IMR-90 (cell line): ENCODE data around the gene DISC1. TPM values are rescaled to one million over a fixed set of nuclear protein-coding genes. Genes with fewer than 3 reads are reported as not detected.
A peak's percentile ranks its signal among the peaks of the same experiment; 100 is the strongest.

Source experiments
- ATAC-seq: fragments of 200-7000 bp; cut with Tn5 transposase; 2 replicates; pipeline ENCODE4 v1.9.1; 2020; ENCODE audit warnings: low read depth, mild to moderate bottlenecking, moderate library complexity
- BruUV-seq: library from RNA; stranded (reverse); fragments of 400-500 nt; replicated peaks from 2 replicates; lab custom pipeline; 2021; lab: Mats Ljungman, UMichigan
- CTCF ChIA-PET: fragments of 300-600 bp; formaldehyde crosslinking; extraction: SDS; loops from one replicate; lab custom pipeline; 2021; ENCODE audit warnings: antibody characterized with exemption; lab: Yijun Ruan, JAX
- POLR2A ChIA-PET: fragments of 300-600 bp; sonication (Branson Sonifier 250); formaldehyde crosslinking; loops from one replicate; lab custom pipeline; 2022; ENCODE audit warnings: antibody characterized with exemption; ENCODE audit not compliant: unreplicated experiment; lab: Charles Lee
- DNase-seq: peaks from one replicate; pipeline ENCODE4 v3.0.0; 2013
- H2AFZ ChIP-seq: replicated peaks from 2 replicates; pipeline ENCODE3; 2013; ENCODE audit warnings: low read length, mild to moderate bottlenecking; ENCODE audit not compliant: poor library complexity
- H2AK5ac ChIP-seq: 2 replicates; pipeline ENCODE4 v1.6.1; 2013; ENCODE audit warnings: low read depth, low read length, inconsistent platforms
- H2AK9ac ChIP-seq: replicated peaks from 2 replicates; pipeline ENCODE3; 2013; ENCODE audit warnings: mild to moderate bottlenecking, low read depth, low read length, moderate library complexity; ENCODE audit not compliant: poor library complexity
- H2BK120ac ChIP-seq: 2 replicates; pipeline ENCODE4 v1.6.1; 2013; ENCODE audit warnings: low read depth, low read length, inconsistent platforms
- H2BK15ac ChIP-seq: 3 replicates; pipeline ENCODE4 v1.6.1; 2013; ENCODE audit warnings: low read depth, low read length, inconsistent platforms
- H2BK20ac ChIP-seq: 2 replicates; pipeline ENCODE4 v1.6.1; 2013; ENCODE audit warnings: low read depth, mild to moderate bottlenecking, inconsistent platforms, low read length, moderate library complexity
- H2BK5ac ChIP-seq: 2 replicates; pipeline ENCODE4 v1.6.1; 2013; ENCODE audit warnings: mild to moderate bottlenecking, low read depth, low read length, inconsistent platforms; ENCODE audit not compliant: poor library complexity, severe bottlenecking
- H3K14ac ChIP-seq: replicated peaks from 2 replicates; pipeline ENCODE4 v1.6.1; 2013; ENCODE audit warnings: low read depth, low read length, inconsistent platforms
- H3K18ac ChIP-seq: 2 replicates; pipeline ENCODE4 v1.6.1; 2013; ENCODE audit warnings: low read depth, low read length, control low read depth
- H3K23ac ChIP-seq: 2 replicates; pipeline ENCODE4 v1.6.1; 2013; ENCODE audit warnings: low read depth, low read length, inconsistent platforms
- H3K27ac ChIP-seq: 2 replicates; pipeline ENCODE4 v1.5.1; 2013; ENCODE audit warnings: mild to moderate bottlenecking, control low read depth, low read length; ENCODE audit not compliant: insufficient read depth
- H3K27me3 ChIP-seq: 2 replicates; pipeline ENCODE4 v1.6.1; 2013; ENCODE audit warnings: low read length; ENCODE audit not compliant: control insufficient read depth, insufficient read depth
- H3K36me3 ChIP-seq: 2 replicates; pipeline ENCODE4 v1.6.1; 2013; ENCODE audit warnings: low read length, mixed read lengths; ENCODE audit not compliant: control insufficient read depth, insufficient read depth
- H3K4ac ChIP-seq: 2 replicates; pipeline ENCODE4 v1.6.1; 2013; ENCODE audit warnings: low read depth, low read length, inconsistent platforms
- H3K4me1 ChIP-seq: 2 replicates; pipeline ENCODE4 v1.6.1; 2013; ENCODE audit warnings: low read length, mixed read lengths; ENCODE audit not compliant: control insufficient read depth, insufficient read depth
- H3K4me2 ChIP-seq: 2 replicates; pipeline ENCODE4 v1.6.1; 2013; ENCODE audit warnings: low read depth, mild to moderate bottlenecking, control low read depth, low read length, moderate library complexity
- H3K4me3 ChIP-seq: 2 replicates; pipeline ENCODE4 v1.5.1; 2013; ENCODE audit warnings: low read depth, mild to moderate bottlenecking, control low read depth, low read length, moderate library complexity; ENCODE audit not compliant: insufficient read depth
- H3K56ac ChIP-seq: 2 replicates; pipeline ENCODE4 v1.6.1; 2013; ENCODE audit warnings: low read length, inconsistent platforms; ENCODE audit not compliant: insufficient read depth; ENCODE audit errors: extremely low read depth
- H3K79me1 ChIP-seq, 2 experiments: 2 replicates each; pipeline ENCODE4 v1.6.1; 2013; ENCODE audit warnings: low read length in 2 of 2, inconsistent platforms in 1 of 2, low read depth in 1 of 2
- H3K9ac ChIP-seq: 2 replicates; pipeline ENCODE4 v1.6.1; 2013; ENCODE audit warnings: low read depth, low read length, control low read depth
- H3K9me1 ChIP-seq: 2 replicates; pipeline ENCODE4 v1.6.1; 2013; ENCODE audit warnings: low read length, inconsistent platforms; ENCODE audit not compliant: insufficient read depth
- H3K9me3 ChIP-seq: 2 replicates; pipeline ENCODE4 v1.6.1; 2013; ENCODE audit warnings: low read length; ENCODE audit not compliant: control insufficient read depth, insufficient read depth
- H4K20me1 ChIP-seq: 2 replicates; pipeline ENCODE4 v1.6.1; 2013; ENCODE audit warnings: low read length, inconsistent platforms; ENCODE audit not compliant: insufficient read depth
- H4K5ac ChIP-seq: 2 replicates; pipeline ENCODE4 v1.6.1; 2013; ENCODE audit warnings: mild to moderate bottlenecking, low read depth, low read length, control low read depth
- H4K8ac ChIP-seq, 2 experiments: 2 replicates each; pipeline ENCODE4 v1.6.1; 2013; ENCODE audit warnings: low read depth in 2 of 2, low read length in 2 of 2, control low read depth in 1 of 2, inconsistent platforms in 1 of 2
- H4K91ac ChIP-seq: 2 replicates; pipeline ENCODE4 v1.6.1; 2013; ENCODE audit warnings: low read depth, low read length, inconsistent platforms; ENCODE audit not compliant: insufficient read depth
- BHLHE40 ChIP-seq: fragments of 150-350 bp; IDR thresholded peaks from 2 replicates; pipeline ENCODE4 v1.6.1; 2016; ENCODE audit warnings: mild to moderate bottlenecking, low read depth, low read length
- CEBPB ChIP-seq: IDR thresholded peaks from 2 replicates; pipeline ENCODE4 v1.6.1; 2012; ENCODE audit warnings: low read depth, low read length, improper control_type of control experiment
- CHD1 ChIP-seq: IDR thresholded peaks from 2 replicates; pipeline ENCODE4 v1.6.1; 2012; ENCODE audit warnings: low read depth, low read length, improper control_type of control experiment
- FOS ChIP-seq: fragments of 150-350 bp; IDR thresholded peaks from 2 replicates; pipeline ENCODE4 v1.6.1; 2016; ENCODE audit warnings: low read depth, low read length
- MAFK ChIP-seq: IDR thresholded peaks from 2 replicates; pipeline ENCODE4 v1.6.1; 2012; ENCODE audit warnings: low read depth, low read length, improper control_type of control experiment
- MXI1 ChIP-seq: IDR thresholded peaks from 2 replicates; pipeline ENCODE4 v1.6.1; 2012; ENCODE audit warnings: low read depth, mild to moderate bottlenecking, low read length, moderate library complexity, borderline replicate concordance
- NFE2L2 ChIP-seq: fragments of 150-350 bp; IDR thresholded peaks from 2 replicates; pipeline ENCODE4 v1.6.1; 2016; ENCODE audit warnings: low read depth, mild to moderate bottlenecking, low read length
- POLR2A ChIP-seq: IDR thresholded peaks from 2 replicates; pipeline ENCODE4 v1.6.1; 2012; ENCODE audit warnings: mild to moderate bottlenecking, low read depth, low read length
- RAD21 ChIP-seq: IDR thresholded peaks from 2 replicates; pipeline ENCODE4 v1.6.1; 2012; ENCODE audit warnings: low read length, improper control_type of control experiment
- RCOR1 ChIP-seq: IDR thresholded peaks from 2 replicates; pipeline ENCODE4 v1.6.1; 2012; ENCODE audit warnings: mild to moderate bottlenecking, low read length, improper control_type of control experiment; ENCODE audit not compliant: insufficient replicate concordance
- RFX5 ChIP-seq: IDR thresholded peaks from 2 replicates; pipeline ENCODE4 v1.8.0; 2012; ENCODE audit warnings: low read depth, mild to moderate bottlenecking, low read length, moderate library complexity
- SMC3 ChIP-seq: fragments of 150-350 bp; IDR thresholded peaks from 2 replicates; pipeline ENCODE4 v1.6.1; 2016; ENCODE audit warnings: low read depth, mild to moderate bottlenecking, antibody characterized with exemption, low read length, moderate library complexity
- WGBS, 2 experiments: methylation state at CpG; one replicate each; pipeline versions ENCODE4 v1.1.5 to v1.1.7; 2013; ENCODE audit warnings: missing lambda C conversion rate in 2 of 2; ENCODE audit not compliant: insufficient read length in 1 of 2; ENCODE audit errors: extremely low coverage in 2 of 2; 5-methylcytosine and 5-hydroxymethylcytosine counted together
- dilution Hi-C: fragments of 300-500 bp; cut with HindIII; formaldehyde crosslinking; loops from one replicate; pipeline ENCODE4 v1.14.3; 2018; ENCODE audit warnings: low sequenced_read_pairs; ENCODE audit not compliant: unreplicated experiment
- in situ Hi-C: fragments of 300-500 bp; cut with MboI; formaldehyde crosslinking; loops from 3 replicates; pipeline ENCODE4 v1.14.3; 2019; ENCODE audit warnings: low sequenced_read_pairs, inconsistent platforms, mixed read lengths
- intact Hi-C: fragments of 100-400 bp; cut with micrococcal nuclease; formaldehyde crosslinking; loops from 2 replicates; pipeline ENCODE4 v1.10.0; 2022
- polyA plus RNA-seq, 3 experiments: library from polyadenylated mRNA; depleted of rRNA; stranded (reverse); fragments of >200 nt; gene quantifications; 2 replicates each; pipeline ENCODE4 v1.2.3, GENCODE V29; 2012; ENCODE audit warnings: low replicate concordance in 1 of 3
- total RNA-seq: library from RNA; depleted of rRNA; stranded (reverse); fragments of >200 nt; gene quantifications from 2 replicates; pipeline ENCODE4 v1.2.3, GENCODE V29; 2012
- TF ChIP-seq, protein P1 (sequence below): fragments of 150-350 bp; IDR thresholded peaks from 2 replicates; pipeline ENCODE4 v1.6.1; 2016; ENCODE audit warnings: low read depth, mild to moderate bottlenecking, low read length, moderate library complexity, borderline replicate concordance
- TF ChIP-seq, protein P2 (sequence below): fragments of 150-350 bp; IDR thresholded peaks from 2 replicates; pipeline ENCODE4 v1.6.1; 2017; ENCODE audit warnings: mild to moderate bottlenecking, antibody characterized with exemption, low read length, low read depth

The DISC1 gene
- total and polyA plus RNA-seq, 2 of the 4 experiments (the other 2 are of a cell fraction): 2.2 to 7.0 TPM

DNA sequence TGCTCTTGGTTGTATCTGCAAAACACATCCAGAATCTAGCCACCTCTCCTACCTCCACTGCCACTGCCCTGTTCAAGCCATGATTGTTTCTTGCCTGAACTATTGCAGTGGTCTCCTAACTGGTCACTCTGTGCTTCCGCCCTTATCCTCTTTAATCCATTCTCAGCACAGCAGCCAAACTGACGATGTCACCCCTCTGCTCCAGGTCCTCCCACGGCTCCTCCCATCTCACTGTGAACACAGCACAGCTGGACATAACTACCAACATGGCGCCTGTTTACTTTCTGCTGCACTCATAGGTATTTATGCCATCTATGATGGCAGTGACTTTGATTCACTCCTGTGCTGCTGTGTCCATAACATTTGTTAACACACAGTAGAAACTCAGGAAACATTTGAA lies 406.7 kb downstream of the DISC1 start:
- Histone ChIP-seq H4K20me1 (no peaks in the 10 kb centered on the region), H3K18ac (no peak overlapping the region), H2BK120ac (no peak overlapping the region), H3K9ac (no peak overlapping the region), H2BK20ac (no peak overlapping the region), H3K9me3 (no peaks in the 10 kb centered on the region), H3K4ac (no peak overlapping the region), H3K27ac (no peak overlapping the region), H4K91ac (no peak overlapping the region), H3K4me1 (peaks cover 3% of the 10 kb centered on the region; the same call in 1 of the 2 replicates), H3K36me3 (no peaks in the 10 kb centered on the region), H3K23ac (no peak overlapping the region), H3K79me1 (no peaks in the 10 kb centered on the region), H4K5ac (no peak overlapping the region), H2AK9ac (no peak overlapping the region), H3K4me2 (no peak overlapping the region; the same call in 1 of the 2 replicates), H4K8ac (no peak overlapping the region), H3K56ac (no peak overlapping the region), H2AFZ (peak overlapping the region; percentile 37), H2BK15ac (no peak overlapping the region), H3K4me3 (no peak overlapping the region), H3K9me1 (no peaks in the 10 kb centered on the region), H2AK5ac (no peak overlapping the region), H3K27me3 (no peaks in the 10 kb centered on the region), H2BK5ac (no peak overlapping the region), H3K14ac (0 out of 2 replicates have a peak overlapping the region, but pooled peaks have one; percentile 17)
- BruUV-seq: no TSS peak
- DNase-seq (no peak), ATAC-seq (peak; percentile 77)
- intact Hi-C loops: no loop called here
- TF ChIP-seq SMC3: no peak
- no peak for TF ChIP-seq MAFK
- TF ChIP-seq CHD1: no peak
- TF ChIP-seq RFX5: no peak
- no peak for TF ChIP-seq FOS
- TF ChIP-seq RAD21: no peak
- TF ChIP-seq NFE2L2: no peak
- no peak for TF ChIP-seq RCOR1
- TF ChIP-seq POLR2A: no peak
- TF ChIP-seq, protein P1, sequence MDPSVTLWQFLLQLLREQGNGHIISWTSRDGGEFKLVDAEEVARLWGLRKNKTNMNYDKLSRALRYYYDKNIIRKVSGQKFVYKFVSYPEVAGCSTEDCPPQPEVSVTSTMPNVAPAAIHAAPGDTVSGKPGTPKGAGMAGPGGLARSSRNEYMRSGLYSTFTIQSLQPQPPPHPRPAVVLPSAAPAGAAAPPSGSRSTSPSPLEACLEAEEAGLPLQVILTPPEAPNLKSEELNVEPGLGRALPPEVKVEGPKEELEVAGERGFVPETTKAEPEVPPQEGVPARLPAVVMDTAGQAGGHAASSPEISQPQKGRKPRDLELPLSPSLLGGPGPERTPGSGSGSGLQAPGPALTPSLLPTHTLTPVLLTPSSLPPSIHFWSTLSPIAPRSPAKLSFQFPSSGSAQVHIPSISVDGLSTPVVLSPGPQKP: no peak
- no peak for TF ChIP-seq MXI1
- TF ChIP-seq CEBPB: no peak
- TF ChIP-seq, protein P2, sequence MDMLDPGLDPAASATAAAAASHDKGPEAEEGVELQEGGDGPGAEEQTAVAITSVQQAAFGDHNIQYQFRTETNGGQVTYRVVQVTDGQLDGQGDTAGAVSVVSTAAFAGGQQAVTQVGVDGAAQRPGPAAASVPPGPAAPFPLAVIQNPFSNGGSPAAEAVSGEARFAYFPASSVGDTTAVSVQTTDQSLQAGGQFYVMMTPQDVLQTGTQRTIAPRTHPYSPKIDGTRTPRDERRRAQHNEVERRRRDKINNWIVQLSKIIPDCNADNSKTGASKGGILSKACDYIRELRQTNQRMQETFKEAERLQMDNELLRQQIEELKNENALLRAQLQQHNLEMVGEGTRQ: no peak
- no peak for TF ChIP-seq BHLHE40
- dilution Hi-C loops: no loop called here
- in situ Hi-C loops: no loop called here
- WGBS, 2 experiments: 55% methylated on average over 2 of the region's 4 CpGs; no CpG with 5 or more reads in 1 of the 2 experiments
- CTCF ChIA-PET: no interaction called here
- POLR2A ChIA-PET: no interaction called here
